Endothelial cell of hepatic sinusoid (primary cell): ENCODE measurements around the gene SLC47A1.
"Not testable (repeated sequence)": the region's sequence is repeated elsewhere in the genome, so short reads cannot be mapped to it uniquely, and the experiment has no call there.

Experiments
- in situ Hi-C: cut with HindIII; loops from 2 replicates; pipeline ENCODE4 v1.10.0; 2017; ENCODE audit warnings: low sequenced_read_pairs

SLC47A1 gene

GRCh38 chr17:19520641-19521040, 13.0 kb upstream of the SLC47A1 start:
- in situ Hi-C loops: no loop called here

GRCh38 chr17:19523690-19524089, 10.0 kb upstream of the SLC47A1 start:
- in situ Hi-C loops: no loop called here

- in situ Hi-C loops: not testable (repeated sequence)
Observed at GRCh38 chr17:19526950-19527349, 6.7 kb upstream of the SLC47A1 start.

DNA sequence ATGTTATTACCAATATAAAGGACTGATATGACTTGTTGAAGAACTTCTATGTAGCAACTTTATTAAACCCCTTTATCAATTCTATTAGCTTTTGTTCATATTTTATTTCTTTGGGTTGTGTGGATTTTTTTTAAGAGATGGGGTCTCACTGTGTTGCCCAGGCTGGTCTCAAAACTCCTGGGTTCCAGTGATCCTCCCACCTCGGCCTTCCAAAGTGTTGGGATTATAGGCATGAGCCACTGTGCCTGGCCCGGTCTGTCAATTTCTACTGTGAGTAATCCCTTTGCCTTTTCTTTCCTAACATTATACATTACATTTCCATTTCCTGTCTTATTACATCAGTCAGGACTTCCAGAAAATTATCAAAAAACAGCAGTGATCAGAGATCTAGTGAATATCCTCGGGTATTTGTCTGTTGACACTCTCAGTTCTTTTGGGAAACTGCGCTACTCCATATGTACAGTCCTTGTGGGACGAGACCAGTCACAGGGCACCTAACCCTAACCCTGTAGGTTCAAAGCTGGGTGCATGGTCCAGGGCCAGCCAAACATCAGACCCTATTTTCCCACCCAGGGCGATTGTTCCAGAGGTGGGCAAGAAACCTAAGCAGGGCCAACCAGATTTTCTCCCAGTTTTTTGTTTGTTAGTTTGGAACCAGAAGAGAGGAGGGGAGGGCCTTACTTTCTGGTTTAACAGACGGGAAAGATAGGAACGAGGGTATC, 1.7 kb upstream of the SLC47A1 start:
- in situ Hi-C loops: no loop called here

DNA sequence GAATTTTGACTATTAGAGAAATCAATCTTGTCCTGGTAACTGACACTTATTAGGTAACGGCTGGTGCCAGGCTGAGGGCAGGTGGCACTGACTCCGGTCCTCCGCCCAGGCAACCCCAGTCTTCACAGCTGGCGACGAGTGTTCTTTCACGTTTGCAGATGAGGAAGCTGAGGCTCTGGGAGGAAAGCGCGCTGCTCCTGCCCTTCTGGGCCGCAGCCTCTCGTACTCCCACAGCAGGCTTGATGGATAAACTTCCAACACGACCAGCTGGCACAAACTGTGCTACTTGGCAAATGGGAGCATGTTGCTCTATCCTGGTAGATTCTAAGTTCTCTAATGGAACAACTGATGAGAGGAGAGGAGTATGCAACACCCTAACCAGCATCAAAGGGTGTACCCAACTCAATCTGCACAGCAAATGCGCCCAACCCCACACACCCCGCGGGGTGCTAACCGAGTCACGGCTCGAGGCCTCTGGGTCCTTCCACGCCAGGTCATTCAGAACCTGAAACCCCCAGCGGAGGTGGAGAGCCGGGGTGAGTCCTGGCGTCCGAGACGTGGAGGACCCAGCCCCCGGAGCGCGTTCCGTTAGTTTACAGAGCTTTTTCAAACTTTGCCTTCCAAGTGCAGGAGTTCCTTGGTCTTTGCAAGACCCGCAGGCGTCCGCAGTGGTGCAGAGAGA, 477 bp upstream of the SLC47A1 start:
- in situ Hi-C loops: no loop called here

GRCh38 chr17:19534562-19535149, 1.0 kb downstream of the SLC47A1 start:
- in situ Hi-C loops: no loop called here

GRCh38 chr17:19537111-19537510, 3.5 kb downstream of the SLC47A1 start:
- in situ Hi-C loops: no loop called here

DNA sequence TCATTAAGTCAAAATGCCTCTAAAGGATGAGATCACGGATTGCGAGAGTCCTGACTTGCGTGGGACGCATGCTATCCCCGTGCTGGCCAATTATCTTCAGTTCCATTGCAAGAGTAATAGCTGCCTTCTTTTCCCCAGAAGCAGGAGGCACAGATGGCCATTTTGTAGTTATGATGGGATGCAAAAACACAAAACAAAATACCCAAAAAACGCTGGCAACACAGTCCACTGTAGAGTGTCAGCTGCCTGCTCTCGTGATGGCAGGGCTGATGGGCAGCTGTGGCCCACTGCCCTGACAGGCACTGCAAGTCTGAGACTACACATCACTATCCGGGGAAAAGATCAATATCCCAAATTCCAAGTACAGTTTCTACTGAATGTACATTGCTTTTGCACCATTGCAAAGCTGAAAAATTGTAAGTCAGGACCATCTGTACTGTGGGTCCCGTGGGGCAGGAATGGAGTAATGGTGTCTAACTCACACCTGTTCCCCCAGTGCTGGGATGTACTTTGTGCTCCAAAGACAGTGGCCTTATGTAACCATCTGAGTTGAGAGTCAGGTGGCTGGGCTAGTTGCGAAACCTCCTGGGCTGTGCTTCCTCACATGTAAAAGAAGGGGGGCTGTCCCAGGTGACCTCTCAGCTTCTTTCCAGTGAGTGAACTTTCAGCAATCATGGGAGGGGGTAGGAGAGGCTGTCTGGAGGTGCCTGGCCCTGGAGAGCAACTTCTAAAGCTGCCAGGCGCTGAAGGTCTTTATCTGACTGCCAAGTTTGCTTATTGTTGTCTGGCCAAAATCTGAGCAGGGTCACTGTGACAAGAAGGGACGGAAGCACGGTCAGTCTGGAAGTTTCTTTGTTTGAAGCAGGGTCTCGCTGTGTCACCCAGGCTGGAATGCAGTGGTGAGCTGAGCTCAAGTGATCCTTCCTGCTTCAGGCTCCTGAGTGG, 4.7 kb downstream of the SLC47A1 start:
- in situ Hi-C loops: no loop called here

- in situ Hi-C loops: no loop called here
Observed at GRCh38 chr17:19539040-19539399, 5.4 kb downstream of the SLC47A1 start.

DNA sequence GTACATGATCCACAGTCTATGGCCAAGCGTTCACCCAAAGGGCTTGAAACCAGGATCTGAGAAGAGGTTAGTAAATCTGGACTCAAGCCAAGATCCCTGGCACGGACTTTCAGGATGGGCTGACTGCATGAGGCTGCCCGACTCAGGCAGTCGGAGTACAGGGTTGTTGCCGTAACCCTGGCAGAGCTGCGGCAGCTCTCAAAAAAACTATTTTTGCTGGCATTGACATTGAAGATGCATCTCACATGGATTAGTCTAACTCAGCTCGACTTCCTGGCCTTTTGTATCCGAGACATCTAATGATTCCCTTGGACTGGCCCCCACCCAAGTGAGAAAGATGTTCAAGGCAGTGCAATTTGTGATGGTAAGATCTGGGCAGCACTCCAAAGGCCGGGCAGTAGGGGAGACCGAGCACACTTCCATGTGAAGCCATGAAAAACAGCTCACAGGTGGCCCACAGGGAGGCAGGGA, 6.2 kb downstream of the SLC47A1 start:
- in situ Hi-C loops: no loop called here

GRCh38 chr17:19540706-19541370, 7.2 kb downstream of the SLC47A1 start:
- in situ Hi-C loops: no loop called here

GRCh38 chr17:19541445-19541844, 7.8 kb downstream of the SLC47A1 start:
- in situ Hi-C loops: no loop called here

DNA sequence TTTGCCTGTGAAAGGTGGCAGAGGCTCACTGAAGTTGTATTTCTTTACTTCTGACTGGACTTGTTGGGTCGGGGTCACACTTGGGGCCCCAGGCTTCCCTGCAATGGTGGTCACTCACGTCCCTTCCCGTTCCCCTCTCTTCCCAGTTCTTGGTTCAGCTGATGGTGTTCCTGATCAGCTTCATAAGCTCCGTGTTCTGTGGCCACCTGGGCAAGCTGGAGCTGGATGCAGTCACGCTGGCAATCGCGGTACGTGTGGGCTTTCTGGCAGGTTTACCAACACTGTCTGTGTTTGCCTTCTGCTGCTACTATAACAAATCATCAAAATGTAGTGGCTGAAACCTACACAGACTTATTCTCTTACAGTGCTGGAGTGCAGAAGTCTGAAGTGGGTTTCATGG, 8.6 kb downstream of the SLC47A1 start:
- in situ Hi-C loops: no loop called here

- in situ Hi-C loops: no loop called here
Observed at GRCh38 chr17:19544366-19544765, 10.7 kb downstream of the SLC47A1 start.

DNA sequence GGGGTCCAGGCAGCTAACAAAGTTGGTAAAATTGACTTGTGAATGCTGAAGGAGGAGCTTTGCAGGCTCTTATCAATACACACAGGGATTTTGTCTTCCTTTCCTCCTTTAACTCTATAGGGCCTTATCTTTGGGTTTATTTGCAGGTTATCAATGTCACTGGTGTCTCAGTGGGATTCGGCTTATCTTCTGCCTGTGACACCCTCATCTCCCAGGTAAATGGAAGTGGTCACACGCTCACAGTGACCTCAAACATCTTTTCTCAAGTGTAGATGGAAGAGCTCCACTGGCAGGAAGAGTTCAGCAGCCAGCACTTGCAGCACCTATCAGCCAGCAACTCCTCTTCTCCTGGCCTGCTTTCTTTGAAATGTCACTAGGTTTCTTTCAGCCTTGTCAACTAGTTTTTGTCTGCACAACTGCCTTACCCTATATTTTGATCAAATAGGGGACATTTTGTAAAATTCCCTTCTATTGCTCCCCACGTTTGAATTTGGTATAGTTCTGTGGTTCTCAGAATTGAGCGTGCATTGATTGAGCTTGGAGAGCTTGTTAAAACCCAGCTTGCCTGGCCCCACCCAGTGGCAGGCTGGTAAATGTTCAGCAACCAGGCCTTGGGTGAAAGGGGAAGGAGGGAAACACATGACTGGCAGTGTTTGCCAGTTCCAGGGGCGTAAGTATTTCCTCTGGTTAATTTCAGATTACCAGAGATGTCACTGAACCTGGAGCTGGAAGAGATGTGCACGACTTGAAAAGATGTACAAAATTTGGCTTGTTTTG, 12.8 kb downstream of the SLC47A1 start:
- in situ Hi-C loops: no loop called here

GRCh38 chr17:19549746-19550623, 16.3 kb downstream of the SLC47A1 start:
- in situ Hi-C loops: no loop called here

GRCh38 chr17:19551165-19551564, 17.5 kb downstream of the SLC47A1 start:
- in situ Hi-C loops: no loop called here

DNA sequence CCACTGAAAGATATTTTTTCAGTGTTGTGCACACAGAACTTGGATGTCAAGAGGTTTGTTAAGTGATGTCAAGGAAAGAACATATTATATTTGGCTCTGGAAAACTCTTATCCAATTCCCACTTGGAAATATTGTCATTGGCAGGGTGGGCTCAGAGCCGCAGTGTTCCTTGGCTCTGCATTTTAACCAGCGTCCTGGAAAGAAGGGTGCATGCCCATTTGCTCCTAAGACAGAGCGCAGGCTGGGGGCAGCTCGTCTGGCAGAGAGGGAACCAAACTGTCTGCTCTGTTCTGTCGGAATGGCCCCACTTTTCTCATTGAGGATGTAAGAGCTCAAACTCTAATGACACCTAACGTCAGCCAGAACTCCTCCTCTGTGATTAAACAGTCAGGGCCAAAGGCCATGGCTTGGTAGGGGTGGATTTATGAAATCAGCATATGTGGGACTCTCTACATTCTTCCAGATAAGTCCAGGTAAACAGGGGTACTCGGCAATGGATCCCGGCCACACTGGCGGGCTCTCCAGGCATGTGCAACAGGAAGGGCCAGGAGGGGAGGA, 18.0 kb downstream of the SLC47A1 start:
- in situ Hi-C loops: no loop called here
